K562 (cell line): ENCODE measurements around the gene NAA80. TPM values are rescaled to one million over a fixed set of nuclear protein-coding genes. Genes with fewer than 3 reads are reported as not detected.

Experiments
- CBFA2T3 ChIP-seq: fragments of 450-650 bp; IDR thresholded peaks from 2 replicates; pipeline ENCODE4 v1.6.1; 2017
- FOXP1 ChIP-seq: sonication (generic); formaldehyde crosslinking; IDR thresholded peaks from 2 replicates; pipeline ENCODE4 v1.8.0; 2022; ENCODE audit warnings: mild to moderate bottlenecking, missing genetic modification reagents
- HDAC3 ChIP-seq: fragments of 450-650 bp; IDR thresholded peaks from 2 replicates; pipeline ENCODE4 v1.6.1; 2018; ENCODE audit warnings: borderline replicate concordance, mild to moderate bottlenecking, moderate library complexity; ENCODE audit not compliant: partially characterized antibody
- HINFP ChIP-seq: fragments of 450-650 bp; conservative IDR thresholded peaks from 2 replicates; pipeline ENCODE4 v1.6.1; 2016; ENCODE audit warnings: missing genetic modification characterization, low read depth, mild to moderate bottlenecking, control low read depth, missing compliant biosample characterization
- HIVEP1 ChIP-seq: fragments of 250-450 bp; sonication (Bioruptor Pico); IDR thresholded peaks from 2 replicates; pipeline ENCODE4 v1.4.0; 2020; ENCODE audit warnings: mild to moderate bottlenecking
- MEF2D ChIP-seq: conservative IDR thresholded peaks from 2 replicates; pipeline ENCODE4 v1.6.1; 2016; ENCODE audit warnings: low read depth, missing genetic modification characterization, missing compliant biosample characterization
- NKRF ChIP-seq: fragments of 450-650 bp; IDR thresholded peaks from 2 replicates; pipeline ENCODE4 v1.6.1; 2016; ENCODE audit warnings: borderline replicate concordance
- RUNX1 ChIP-seq: sonication (generic); IDR thresholded peaks from 2 replicates; pipeline ENCODE4 v1.6.1; 2016; ENCODE audit warnings: antibody characterized with exemption, low read depth
- STAG1 ChIP-seq: sonication (generic); formaldehyde crosslinking; IDR thresholded peaks from 2 replicates; pipeline ENCODE4 v1.5.0; 2020; ENCODE audit warnings: missing genetic modification reagents, borderline replicate concordance
- STAT5A ChIP-seq: IDR thresholded peaks from 2 replicates; pipeline ENCODE4 v1.6.1; 2012; ENCODE audit warnings: low read length, inconsistent platforms, borderline replicate concordance
- TCF7L2 ChIP-seq: fragments of 150-350 bp; IDR thresholded peaks from 2 replicates; pipeline ENCODE4 v1.6.1; 2016; ENCODE audit warnings: low read depth, mild to moderate bottlenecking, low read length, moderate library complexity
- ZBTB40 ChIP-seq, 2 experiments: fragments of 450-650 bp in 1 of 2; sonication (generic) in 1 of 2; formaldehyde crosslinking in 1 of 2; IDR thresholded peaks; 2 replicates each; pipeline versions ENCODE4 v1.7.1 to v1.9.0; 2016 to 2022; ENCODE audit warnings: inconsistent platforms in 1 of 2, mild to moderate bottlenecking in 1 of 2, missing genetic modification reagents in 1 of 2
- ZBTB8A ChIP-seq: fragments of 450-650 bp; IDR thresholded peaks from 2 replicates; pipeline ENCODE4 v1.6.1; 2018; ENCODE audit warnings: mild to moderate bottlenecking, moderate library complexity; ENCODE audit not compliant: partially characterized antibody
- ZNF76 ChIP-seq: fragments of 250-450 bp; sonication (Bioruptor Pico); IDR thresholded peaks from 2 replicates; pipeline ENCODE4 v1.4.0; 2020; ENCODE audit warnings: mild to moderate bottlenecking, moderate library complexity, borderline replicate concordance
- polyA plus RNA-seq, 8 experiments: library from polyadenylated mRNA; depleted of rRNA in 4 of 8; stranded (reverse) in 5 of 8; unstranded in 3 of 8; fragments of >200 nt; fragmentation: Nextera tagmentation in 2 of 8; fragmentation: Illumina TruSeq in 1 of 8; extraction: Ambion mirVana in 2 of 8; extraction: Trizol in 1 of 8; gene quantifications; 2 replicates each; pipeline versions ENCODE4 v1.2.1 to v1.2.3, GENCODE V29; 2011 to 2014; ENCODE audit warnings: inconsistent platforms in 1 of 8, missing spikeins in 1 of 8
- total RNA-seq, 7 experiments: library from RNA; depleted of rRNA in 6 of 7; stranded (reverse); fragments of >200 nt in 6 of 7; fragmentation: Illumina TruSeq in 2 of 7; extraction: Trizol in 2 of 7; gene quantifications; 2 replicates each; pipeline versions ENCODE4 v1.2.1 to v1.2.3, GENCODE V29; 2011 to 2021; ENCODE audit warnings: low replicate concordance in 1 of 7

NAA80 gene
- total and polyA plus RNA-seq, 9 of the 15 experiments (the other 6 are each of a cell fraction or from before 2014, with no cell fraction given): 0.82 to 24.0 (median 8.6) TPM

DNA sequence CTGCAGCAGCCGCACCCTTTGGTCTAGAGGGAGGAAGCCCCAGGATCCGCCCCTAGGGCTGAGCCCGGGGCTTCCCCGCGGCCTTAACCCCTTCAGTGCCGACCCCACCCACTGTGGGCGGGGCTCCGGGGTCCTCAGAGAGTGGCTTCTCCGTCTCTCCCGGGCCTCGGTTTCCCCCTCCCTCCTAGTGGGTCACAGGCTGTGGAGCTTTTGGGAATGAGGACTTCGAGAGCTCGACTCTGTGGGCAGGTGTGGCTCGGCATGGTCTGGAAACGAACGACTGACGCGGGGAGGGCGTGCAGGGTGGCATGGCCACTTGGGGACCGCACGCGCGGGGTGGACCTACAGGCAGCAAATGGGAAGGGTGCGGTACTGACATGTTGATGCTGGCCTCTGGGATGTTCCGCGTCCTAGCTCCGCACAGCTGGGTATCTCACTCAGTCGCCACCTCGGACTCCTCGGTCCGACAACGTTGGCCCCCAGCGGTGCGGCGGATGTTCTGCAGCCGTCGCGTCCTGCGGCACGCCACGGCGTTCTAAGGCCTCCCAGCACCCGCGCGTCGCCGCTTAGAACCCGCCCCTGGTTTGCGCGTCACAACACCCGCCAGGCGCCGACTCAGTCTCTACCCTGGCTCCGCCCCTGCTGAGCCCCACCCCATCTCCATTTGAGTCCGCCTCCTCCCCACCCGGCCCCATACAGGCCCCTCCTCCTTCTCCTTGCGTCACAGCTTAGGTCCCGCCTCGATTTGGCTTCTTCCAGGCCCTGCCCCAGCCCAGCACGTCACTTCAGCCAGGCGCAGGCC lies at the start of gene NAA80, which contains the start of gene HYAL3 (continued):
- 0 out of 2 replicates have a peak, but pooled peaks have one; percentile 42 for TF ChIP-seq FOXP1 (CRISPR knock-in tag)
- no peak for TF ChIP-seq STAT5A
- no peak for TF ChIP-seq HDAC3
- 0 out of 2 replicates have a peak, but pooled peaks have one; percentile 3 for TF ChIP-seq CBFA2T3
- no peak for TF ChIP-seq ZNF76 (CRISPR knock-in tag)
- TF ChIP-seq ZBTB40 (IDR thresholded peaks at IDR 0.05): 0 out of 2 replicates have a peak, but pooled peaks have one; percentile 15
- no peak for TF ChIP-seq ZBTB40 (CRISPR knock-in tag; IDR thresholded peaks at IDR 0.05)
- TF ChIP-seq RUNX1: no peak
- peak; percentile 66; the same call in 1 of the 2 replicates for TF ChIP-seq HIVEP1
- no peak for TF ChIP-seq TCF7L2
- TF ChIP-seq ZBTB8A: no peak
- no peak for TF ChIP-seq MEF2D (tag)
- no peak for TF ChIP-seq STAG1
- no peak for TF ChIP-seq HINFP (tag)
- TF ChIP-seq NKRF: peak; percentile 88; the same call in 1 of the 2 replicates
